Immature natural killer cell (primary cell): ENCODE results near the gene ZNF446. TPM values are rescaled to one million over a fixed set of nuclear protein-coding genes. Genes with fewer than 3 reads are reported as not detected.
"Not testable (repeated sequence)": the region's sequence is repeated elsewhere in the genome, so short reads cannot be mapped to it uniquely, and the experiment has no call there.

ENCODE experiments used
- DNase-seq, 3 donors: peaks; one replicate each; pipeline ENCODE4 v3.0.0; 2022; ENCODE audit warnings: mixed read lengths in 1 of 3
- H3K27ac Mint-ChIP-seq, 6 donors: one replicate each; pipeline ENCODE4 v1.8.0; 2020; ENCODE audit warnings: mixed read lengths in 6 of 6, mild to moderate bottlenecking in 5 of 6, inconsistent platforms in 4 of 6, moderate library complexity in 3 of 6
- H3K27me3 Mint-ChIP-seq, 3 donors: one replicate each; pipeline ENCODE4 v1.8.0; 2020 to 2021; ENCODE audit warnings: low read depth in 3 of 3, mild to moderate bottlenecking in 3 of 3, mixed read lengths in 3 of 3, moderate library complexity in 3 of 3, inconsistent platforms in 1 of 3
- H3K36me3 Mint-ChIP-seq, 3 donors: one replicate each; pipeline ENCODE4 v1.8.0; 2020; ENCODE audit warnings: mixed read lengths in 3 of 3, inconsistent platforms in 2 of 3, mild to moderate bottlenecking in 2 of 3
- H3K4me1 Mint-ChIP-seq, 2 donors: one replicate each; pipeline ENCODE4 v1.8.0; 2020; ENCODE audit warnings: inconsistent platforms in 2 of 2, mild to moderate bottlenecking in 2 of 2, mixed read lengths in 2 of 2, moderate library complexity in 1 of 2
- H3K4me3 Mint-ChIP-seq, 5 donors: one replicate each; pipeline ENCODE4 v1.8.0; 2020; ENCODE audit warnings: mild to moderate bottlenecking in 5 of 5, mixed read lengths in 5 of 5, inconsistent platforms in 3 of 5, moderate library complexity in 3 of 5
- H3K9me3 Mint-ChIP-seq, 6 donors: one replicate each; pipeline ENCODE4 v1.8.0; 2020; ENCODE audit warnings: mild to moderate bottlenecking in 6 of 6, mixed read lengths in 6 of 6, inconsistent platforms in 4 of 6, moderate library complexity in 3 of 6
- polyA plus RNA-seq, 3 donors: library from polyadenylated mRNA; unstranded; fragments of 300-500 nt; fragmentation: Illumina TruSeq; gene quantifications; one replicate each; pipeline ENCODE4 v1.2.3, GENCODE V29; 2021

Gene ZNF446
- polyA plus RNA-seq, 3 donors from 2014 or later = 2.3 to 3.6 (median 2.5) TPM

DNA sequence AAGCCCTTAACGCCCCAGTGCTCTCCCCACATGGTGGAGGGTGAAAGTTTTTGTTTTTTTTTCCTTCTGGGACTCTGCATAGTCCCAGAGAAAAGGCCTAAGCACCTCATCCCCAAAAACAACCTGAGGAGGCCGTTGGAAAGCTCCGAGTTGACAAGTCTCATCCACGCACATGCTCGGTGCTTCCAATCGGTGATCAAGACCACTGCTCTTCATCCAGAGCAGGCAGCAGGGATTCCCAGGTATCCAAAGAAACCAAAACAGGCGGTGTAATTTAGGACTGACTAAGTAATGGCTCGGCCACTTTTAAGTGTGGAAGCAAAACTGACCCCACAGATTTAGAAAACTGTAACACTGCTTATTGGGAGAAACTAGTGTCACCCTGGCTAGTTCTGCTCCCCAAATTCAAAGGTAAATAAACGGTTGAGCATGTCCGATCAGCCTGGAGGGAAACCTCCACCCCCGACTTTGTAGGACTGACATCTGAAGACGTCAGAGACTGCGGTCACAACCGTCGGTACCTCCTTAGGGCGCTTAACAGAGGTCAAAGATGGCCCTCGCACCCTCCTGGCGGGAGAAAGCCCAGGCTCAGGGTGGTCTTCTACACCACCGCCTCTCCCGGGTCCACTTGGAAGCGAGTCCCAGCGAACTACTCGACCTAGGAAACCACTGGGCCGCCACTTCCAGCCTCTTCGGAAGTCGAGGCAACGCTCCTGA is 997 bp upstream of the ZNF446 start:
- Mint-ChIP-seq H3K4me1 (peaks cover 22 to 33% of the 10 kb centered on the region in 2 donors), H3K4me3 (peak overlapping the region; percentile 89 to 97 (median 94)), H3K27me3 (peaks cover 2 to 14% (median 9%) of the 10 kb centered on the region in 3 donors), H3K27ac (peak overlapping the region; percentile 95 to 100 (median 98)), H3K9me3 (no peaks in the 10 kb centered on the region), H3K36me3 (peaks cover 0 to 3% (median 0%) of the 10 kb centered on the region in 3 donors)
- DNase-seq = no peak

DNA sequence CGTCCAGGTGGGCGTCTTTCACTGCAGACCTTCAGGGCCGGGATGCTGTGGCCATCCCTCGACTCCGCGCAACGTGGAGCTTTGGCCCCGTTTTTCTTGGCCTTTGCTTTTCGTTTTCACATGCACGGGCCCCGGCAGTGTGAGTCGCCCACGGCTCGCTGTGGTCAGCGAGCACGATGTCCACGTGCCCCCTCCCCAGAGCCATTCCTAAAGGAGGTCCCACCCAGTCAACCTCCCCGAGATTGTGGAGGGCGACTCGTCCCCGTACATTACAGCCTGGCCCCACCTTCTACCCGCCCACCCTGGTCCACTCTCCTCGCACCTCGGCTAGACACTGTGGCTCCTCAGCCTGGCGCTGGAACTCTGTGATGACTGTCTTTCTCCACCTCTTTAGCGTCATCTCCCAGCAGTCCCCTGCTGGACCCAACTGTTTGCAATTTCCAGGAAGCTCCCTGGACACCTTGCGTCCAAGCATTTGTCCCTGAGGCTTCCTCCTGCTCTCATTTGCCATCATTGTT is 405 bp downstream of the ZNF446 start:
- peak in 1 of 3 donors; percentile 17 for DNase-seq
- H3K4me3 Mint-ChIP-seq = peak overlapping the region; percentile 89 to 97 (median 94)
- no peaks in the 10 kb centered on the region for H3K9me3 Mint-ChIP-seq
- H3K36me3 Mint-ChIP-seq = peaks cover 0 to 3% (median 3%) of the 10 kb centered on the region in 3 donors
- peak overlapping the region; percentile 95 to 100 (median 98) for H3K27ac Mint-ChIP-seq
- peaks cover 22 to 33% of the 10 kb centered on the region in 2 donors for H3K4me1 Mint-ChIP-seq
- H3K27me3 Mint-ChIP-seq = peaks cover 2 to 11% (median 9%) of the 10 kb centered on the region in 3 donors

DNA sequence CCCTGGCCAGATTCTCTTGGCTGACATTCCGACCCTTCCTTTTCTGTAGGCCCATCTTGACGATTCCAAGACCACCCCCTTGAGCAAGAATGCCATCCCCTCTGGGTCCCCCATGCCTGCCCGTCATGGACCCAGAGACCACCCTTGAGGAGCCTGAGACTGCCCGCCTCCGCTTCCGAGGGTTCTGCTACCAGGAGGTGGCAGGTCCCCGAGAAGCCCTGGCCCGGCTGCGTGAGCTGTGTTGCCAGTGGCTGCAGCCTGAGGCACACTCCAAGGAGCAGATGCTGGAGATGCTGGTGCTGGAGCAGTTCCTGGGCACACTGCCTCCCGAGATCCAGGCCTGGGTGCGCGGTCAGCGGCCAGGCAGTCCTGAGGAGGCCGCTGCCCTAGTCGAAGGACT is 978 bp downstream of the ZNF446 start:
- H3K27me3 Mint-ChIP-seq = peaks cover 2 to 11% (median 9%) of the 10 kb centered on the region in 3 donors
- no peak for DNase-seq
- peak overlapping the region; percentile 89 to 97 (median 94) for H3K4me3 Mint-ChIP-seq
- no peaks in the 10 kb centered on the region for H3K9me3 Mint-ChIP-seq
- H3K4me1 Mint-ChIP-seq = peaks cover 22 to 33% of the 10 kb centered on the region in 2 donors
- H3K36me3 Mint-ChIP-seq = peaks cover 0 to 3% (median 3%) of the 10 kb centered on the region in 3 donors
- peak overlapping the region; percentile 95 to 100 (median 98) for H3K27ac Mint-ChIP-seq

DNA sequence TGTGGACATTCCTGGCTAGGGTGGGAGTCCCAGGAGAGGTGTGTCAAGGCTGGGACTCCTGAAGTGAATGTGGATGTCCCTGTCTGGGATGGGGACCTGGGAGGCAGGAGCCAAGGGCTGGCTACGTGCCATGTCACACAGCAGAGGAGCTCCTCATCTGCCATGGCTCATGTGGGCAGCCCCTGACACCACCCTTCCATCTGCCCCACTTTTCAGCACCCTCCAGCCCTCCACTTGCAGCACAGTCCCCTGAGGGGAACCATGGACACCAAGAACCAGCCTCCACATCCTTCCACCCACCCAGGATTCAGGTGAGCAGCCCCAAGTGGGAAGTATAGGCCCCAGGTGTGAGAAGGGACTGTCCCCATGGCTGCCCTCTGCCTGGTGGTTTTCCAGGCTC is 1.7 kb downstream of the ZNF446 start:
- Mint-ChIP-seq H3K9me3 (no peaks in the 10 kb centered on the region), H3K27ac (peak overlapping the region in 2 of 6 donors; percentile 28 to 64), H3K4me1 (peaks cover 22 to 33% of the 10 kb centered on the region in 2 donors), H3K27me3 (peaks cover 2 to 11% (median 6%) of the 10 kb centered on the region in 3 donors), H3K36me3 (peaks cover 0 to 3% (median 3%) of the 10 kb centered on the region in 3 donors), H3K4me3 (peak overlapping the region in 1 of 5 donors; percentile 27)
- DNase-seq = no peak

DNA sequence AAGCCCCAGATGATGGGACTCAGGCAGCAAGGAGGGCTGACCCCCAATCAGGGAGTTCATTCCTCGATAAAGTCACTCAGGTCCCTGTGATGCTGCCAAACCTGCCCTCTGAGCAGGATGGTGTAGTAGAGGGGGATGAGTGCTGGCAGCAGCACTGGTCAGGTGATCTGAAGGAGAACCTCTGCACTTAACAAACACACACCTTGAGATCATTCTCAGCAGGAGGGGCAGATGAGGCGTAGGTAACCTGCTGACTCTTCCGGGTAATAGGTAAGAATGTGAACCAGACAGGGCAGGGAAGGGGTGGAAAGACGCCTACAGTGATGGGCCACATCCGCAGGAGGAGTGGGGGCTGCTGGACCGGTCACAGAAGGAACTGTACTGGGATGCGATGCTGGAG is 3.2 kb downstream of the ZNF446 start:
- Mint-ChIP-seq H3K27ac (no peak overlapping the region), H3K9me3 (no peaks in the 10 kb centered on the region), H3K4me3 (no peak overlapping the region), H3K27me3 (peaks cover 2 to 11% (median 6%) of the 10 kb centered on the region in 3 donors), H3K36me3 (peaks cover 0 to 3% (median 3%) of the 10 kb centered on the region in 3 donors), H3K4me1 (peaks cover 21 to 28% of the 10 kb centered on the region in 2 donors)
- no peak for DNase-seq

DNA sequence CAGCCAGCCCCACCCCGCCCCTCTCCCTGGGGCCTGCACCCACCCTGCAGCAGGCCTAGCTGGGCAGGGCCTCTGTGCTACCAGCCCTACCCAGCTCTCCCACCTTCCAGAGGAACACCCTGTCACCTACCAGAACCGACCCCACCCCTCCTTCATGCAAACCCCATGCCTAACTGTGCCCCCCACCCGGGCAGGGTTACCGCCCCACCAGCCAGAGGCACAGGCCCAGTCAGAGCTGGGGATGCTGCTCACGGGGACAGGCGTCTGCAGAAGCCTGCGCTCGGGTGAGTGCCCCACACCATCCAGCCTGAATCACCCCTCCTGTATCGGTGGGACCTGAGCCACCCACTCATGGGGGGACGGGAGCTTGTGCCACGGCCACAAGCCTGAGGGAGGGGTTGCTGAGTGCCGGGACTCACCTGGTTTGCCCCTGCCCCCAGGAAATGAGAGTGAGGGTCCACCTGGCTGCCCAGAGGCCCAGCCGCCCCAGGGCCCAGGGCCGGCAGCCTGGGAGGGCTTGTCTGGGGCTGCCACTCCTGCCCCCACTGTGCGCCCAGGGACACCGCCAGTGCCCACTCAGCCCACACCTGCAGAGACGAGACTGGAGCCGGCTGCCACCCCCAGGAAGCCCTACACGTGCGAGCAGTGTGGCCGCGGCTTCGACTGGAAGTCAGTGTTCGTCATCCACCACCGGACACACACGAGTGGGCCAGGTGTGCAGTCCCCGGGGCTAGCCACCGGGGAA is 3.8 kb downstream of the ZNF446 start:
- Mint-ChIP-seq H3K4me1 (peaks cover 17 to 22% of the 10 kb centered on the region in 2 donors), H3K27me3 (peaks cover 2 to 11% (median 6%) of the 10 kb centered on the region in 3 donors), H3K4me3 (no peak overlapping the region), H3K9me3 (no peaks in the 10 kb centered on the region), H3K27ac (no peak overlapping the region), H3K36me3 (peaks cover 0 to 3% (median 3%) of the 10 kb centered on the region in 3 donors)
- no peak for DNase-seq

DNA sequence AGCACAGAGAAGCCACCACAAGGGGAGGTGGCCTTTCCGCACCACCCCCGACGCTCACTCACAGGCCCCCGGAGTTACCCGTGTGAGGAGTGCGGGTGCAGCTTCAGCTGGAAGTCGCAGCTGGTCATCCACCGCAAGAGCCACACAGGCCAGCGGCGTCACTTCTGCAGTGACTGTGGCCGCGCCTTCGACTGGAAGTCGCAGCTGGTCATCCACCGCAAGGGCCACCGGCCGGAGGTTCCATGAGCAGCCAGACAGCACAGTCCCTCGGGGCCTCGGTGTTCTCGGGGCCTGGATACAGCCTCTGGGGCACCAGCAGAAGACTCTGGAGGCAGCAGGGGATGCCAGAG is 4.3 kb downstream of the ZNF446 start:
- H3K27me3 Mint-ChIP-seq = peaks cover 2 to 11% (median 6%) of the 10 kb centered on the region in 3 donors
- peaks cover 0 to 3% (median 3%) of the 10 kb centered on the region in 3 donors for H3K36me3 Mint-ChIP-seq
- peaks cover 11 to 17% of the 10 kb centered on the region in 2 donors for H3K4me1 Mint-ChIP-seq
- no peaks in the 10 kb centered on the region for H3K9me3 Mint-ChIP-seq
- H3K27ac Mint-ChIP-seq = no peak overlapping the region
- H3K4me3 Mint-ChIP-seq = no peak overlapping the region
- DNase-seq = no peak

DNA sequence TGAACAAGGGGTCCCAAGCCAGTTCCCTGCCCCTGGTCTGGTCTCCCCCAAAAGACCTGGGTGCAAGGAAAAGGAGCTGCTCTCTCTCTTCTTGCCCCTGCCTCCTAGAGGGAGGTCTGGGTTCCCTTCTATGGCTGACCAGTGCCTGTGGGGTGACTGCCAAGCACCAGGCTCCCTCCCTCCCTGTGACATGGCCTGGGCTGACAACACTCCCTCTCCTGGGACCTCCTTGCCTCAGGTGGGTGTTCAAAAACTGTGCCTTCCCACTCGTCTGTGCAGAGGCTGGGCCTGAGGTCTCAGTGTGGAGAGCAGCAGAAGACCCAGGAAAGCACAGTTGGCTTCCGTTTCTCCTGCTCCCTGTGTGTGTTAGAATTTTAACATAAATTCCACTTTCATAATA is 4.7 kb downstream of the ZNF446 start:
- H3K27ac Mint-ChIP-seq = no peak overlapping the region

DNA sequence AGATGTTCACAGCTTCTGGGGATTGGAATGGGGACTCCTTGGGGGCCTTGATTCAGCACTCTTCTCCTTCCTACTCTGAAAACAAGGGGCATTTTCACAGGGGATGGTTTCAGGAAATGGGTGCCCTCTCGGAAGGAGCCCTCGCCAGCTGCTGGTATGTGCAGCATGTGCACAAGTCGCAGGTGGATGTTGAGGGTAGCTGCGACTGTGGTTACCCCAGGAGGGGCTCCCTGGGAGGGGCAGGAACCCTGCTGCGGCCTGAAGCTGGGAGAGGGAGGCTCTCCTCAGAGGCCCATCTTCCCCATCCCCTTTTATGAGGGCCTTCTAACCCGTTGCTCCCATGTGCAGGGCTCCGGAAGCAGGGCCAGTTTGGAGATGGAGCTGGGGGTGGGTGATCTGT is 6.2 kb downstream of the ZNF446 start:
- Mint-ChIP-seq H3K4me3 (no peak overlapping the region), H3K27me3 (no peaks in the 10 kb centered on the region), H3K36me3 (peaks cover 0 to 3% (median 3%) of the 10 kb centered on the region in 3 donors), H3K4me1 (no peaks in the 10 kb centered on the region), H3K9me3 (no peaks in the 10 kb centered on the region), H3K27ac (peak overlapping the region in 3 of 6 donors; percentile 16 to 67 (median 57))
- no peak for DNase-seq

More for the DNA sequence above, 4.7 kb downstream of the ZNF446 start:
- Mint-ChIP-seq H3K4me3 (no peak overlapping the region), H3K4me1 (peaks cover 8 to 13% of the 10 kb centered on the region in 2 donors), H3K36me3 (peaks cover 0 to 3% (median 3%) of the 10 kb centered on the region in 3 donors), H3K27me3 (peaks cover 2 to 11% (median 3%) of the 10 kb centered on the region in 3 donors), H3K9me3 (no peaks in the 10 kb centered on the region)
- DNase-seq = no peak

DNA sequence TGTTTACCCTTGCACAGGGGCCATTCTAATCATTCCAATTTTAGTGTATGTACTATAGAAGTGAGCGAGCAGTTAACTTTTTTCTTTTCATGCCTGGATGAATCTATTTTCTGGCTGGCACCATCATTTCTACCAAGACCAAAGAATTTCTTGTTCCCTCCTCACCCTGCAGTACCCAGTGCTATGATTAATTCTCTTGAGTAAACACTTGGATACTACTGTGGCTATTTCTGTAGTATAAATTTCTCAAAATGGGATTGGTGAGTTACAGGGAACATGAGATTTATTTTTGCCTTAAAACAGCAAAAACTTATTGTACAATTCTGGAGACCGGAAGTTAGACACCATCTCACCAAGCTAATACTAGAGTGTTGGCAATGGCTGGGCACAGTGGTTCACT is 7.6 kb downstream of the ZNF446 start:
- peaks cover 0 to 3% (median 3%) of the 10 kb centered on the region in 3 donors for H3K36me3 Mint-ChIP-seq
- H3K4me3 Mint-ChIP-seq = no peak overlapping the region
- no peak for DNase-seq
- H3K9me3 Mint-ChIP-seq = no peaks in the 10 kb centered on the region
- H3K27ac Mint-ChIP-seq = no peak overlapping the region
- H3K27me3 Mint-ChIP-seq = no peaks in the 10 kb centered on the region
- no peaks in the 10 kb centered on the region for H3K4me1 Mint-ChIP-seq

DNA sequence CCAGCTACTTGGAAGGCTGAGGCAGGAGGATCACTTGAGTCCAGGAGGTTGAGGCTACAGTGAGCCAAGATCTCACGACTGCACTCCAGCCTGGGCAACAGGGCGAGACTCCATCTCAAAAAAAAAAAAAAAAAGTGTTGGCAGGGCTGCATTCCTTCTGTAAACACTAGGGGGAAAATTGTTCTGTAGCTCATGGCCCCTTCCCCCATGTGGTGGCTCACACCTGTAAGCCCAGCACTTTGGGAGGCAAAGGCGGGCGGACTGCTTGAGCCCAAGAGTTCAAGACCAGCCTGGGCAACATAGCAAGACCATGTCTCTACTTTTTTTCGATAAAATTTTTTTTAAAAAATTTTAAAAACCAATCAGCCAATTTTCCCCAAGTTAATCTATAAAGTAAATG is 8.2 kb downstream of the ZNF446 start:
- not testable (repeated sequence) for H3K9me3 Mint-ChIP-seq, H3K27ac Mint-ChIP-seq, H3K36me3 Mint-ChIP-seq, H3K4me1 Mint-ChIP-seq, DNase-seq, H3K27me3 Mint-ChIP-seq, H3K4me3 Mint-ChIP-seq

DNA sequence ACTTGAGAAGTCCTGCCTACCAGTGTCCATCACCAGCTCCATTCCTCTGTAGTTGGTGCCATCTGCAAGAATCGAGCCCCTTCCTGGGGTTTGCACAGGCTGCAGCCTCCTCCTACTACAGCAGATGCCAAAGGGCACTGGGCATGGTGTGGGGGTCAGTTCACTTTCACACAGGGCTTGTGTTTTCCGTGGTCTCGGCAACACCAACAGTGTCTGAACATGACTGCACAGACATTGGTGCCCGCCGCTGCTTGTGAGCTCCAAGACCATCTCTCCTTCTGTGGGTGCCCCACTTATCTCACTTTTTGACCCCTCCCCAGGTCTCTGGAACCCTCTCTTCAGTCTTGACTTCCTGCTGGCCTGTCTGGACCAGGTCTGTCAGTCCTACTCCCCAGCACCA is 15.2 kb downstream of the ZNF446 start:
- Mint-ChIP-seq H3K27ac (no peak overlapping the region), H3K36me3 (no peaks in the 10 kb centered on the region)

DNA sequence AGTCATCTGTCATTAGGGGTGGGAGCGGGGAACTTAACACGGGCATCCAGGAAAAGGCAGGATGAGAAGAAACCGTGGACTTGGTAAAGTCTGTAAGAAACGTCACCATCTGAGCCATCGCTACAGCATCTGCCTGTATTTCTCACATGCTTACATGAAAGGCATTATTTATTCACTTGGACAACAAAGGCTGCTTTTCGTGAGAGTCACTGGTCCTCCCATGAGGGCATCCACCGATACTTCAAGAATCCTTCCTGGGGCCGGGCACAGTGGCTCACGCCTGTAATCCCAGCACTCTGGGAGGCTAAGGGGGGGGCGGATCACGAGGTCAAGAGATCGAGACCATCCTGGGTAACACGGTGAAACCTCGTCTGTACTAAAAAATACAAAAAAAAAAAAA is 16.1 kb downstream of the ZNF446 start:
- Mint-ChIP-seq H3K27ac (no peak overlapping the region), H3K4me3 (no peak overlapping the region), H3K4me1 (peaks cover 0 to 3% of the 10 kb centered on the region in 2 donors)

More for the DNA sequence above, 15.2 kb downstream of the ZNF446 start:
- H3K9me3 Mint-ChIP-seq = no peaks in the 10 kb centered on the region
- H3K27me3 Mint-ChIP-seq = peaks cover 0 to 1% (median 0%) of the 10 kb centered on the region in 3 donors
- DNase-seq = no peak
- H3K4me3 Mint-ChIP-seq = no peak overlapping the region
- no peaks in the 10 kb centered on the region for H3K4me1 Mint-ChIP-seq

More for the DNA sequence above, 16.1 kb downstream of the ZNF446 start:
- DNase-seq = no peak
- Mint-ChIP-seq H3K9me3 (no peaks in the 10 kb centered on the region), H3K27me3 (peaks cover 0 to 1% (median 0%) of the 10 kb centered on the region in 3 donors), H3K36me3 (no peaks in the 10 kb centered on the region)
